Stimulated activated naive CD4-positive, alpha-beta T cell (primary cell): ENCODE measurements around the gene PCNX2.
"Not testable (repeated sequence)": the region's sequence is repeated elsewhere in the genome, so short reads cannot be mapped to it uniquely, and the experiment has no call there.

Source experiments
- DNase-seq, 6 experiments: peaks; one replicate each; lab custom pipeline; 2025; lab: John Stamatoyannopoulos, UW

PCNX2 gene

DNA sequence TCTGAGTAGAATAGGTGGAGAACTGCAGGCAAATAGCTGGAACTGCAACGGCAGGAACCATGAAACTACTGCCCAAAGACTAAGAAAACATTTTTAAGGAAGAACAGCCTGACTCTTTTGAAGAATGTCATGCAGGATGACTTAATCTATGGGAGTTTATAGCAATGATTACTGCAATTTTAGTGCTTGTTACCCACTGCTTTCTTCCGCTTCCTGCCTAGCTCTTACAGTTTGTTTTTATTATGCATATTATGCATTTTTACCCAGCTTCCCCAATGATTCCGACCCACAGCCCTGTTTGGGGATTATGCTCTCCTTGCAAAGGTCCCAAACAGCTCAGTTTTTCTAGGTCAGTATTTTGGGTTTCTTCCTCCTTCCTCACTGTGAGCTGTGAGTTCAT lies 71.2 kb downstream of the PCNX2 start:
- DNase-seq, result no peak

DNA sequence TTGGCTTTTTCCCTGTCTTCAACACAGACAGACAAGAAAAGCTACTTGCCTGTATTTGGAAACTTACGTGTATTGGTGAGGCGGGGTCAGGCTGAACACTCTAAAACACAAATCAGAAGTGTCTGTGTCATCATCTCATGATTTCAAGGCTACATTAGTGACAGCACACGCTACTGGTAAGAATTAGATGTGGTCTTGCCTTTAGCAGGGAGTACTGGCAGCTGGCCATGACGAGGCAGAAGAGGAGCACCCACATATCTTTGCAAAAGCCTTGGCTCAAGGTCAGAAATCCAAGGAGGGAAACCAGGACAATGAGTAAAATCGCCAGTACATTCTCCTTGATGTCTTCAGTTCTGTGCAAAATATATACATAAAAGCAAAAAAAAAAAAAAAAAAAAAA lies 77.7 kb downstream of the PCNX2 start:
- no peak for DNase-seq

DNA sequence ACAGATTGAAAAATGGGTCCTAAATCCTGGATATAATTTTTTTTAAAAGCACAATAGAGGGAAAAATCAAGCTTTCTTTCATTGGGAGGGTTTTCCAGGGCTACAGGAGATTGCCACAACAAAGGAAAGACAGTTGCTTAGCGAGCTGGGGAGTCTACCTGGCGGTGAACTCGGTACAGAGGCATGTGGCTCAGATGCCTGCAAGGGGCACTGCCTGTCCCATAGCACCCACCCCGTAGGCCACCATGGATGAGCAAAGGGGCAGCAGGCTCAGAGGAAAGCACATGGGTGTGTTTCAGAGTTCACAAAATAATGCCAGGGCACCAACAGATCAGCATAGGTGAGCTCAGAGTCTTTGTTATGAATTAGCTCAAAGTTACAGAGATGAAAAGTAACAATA lies 79.5 kb downstream of the PCNX2 start:
- DNase-seq, result no peak

DNA sequence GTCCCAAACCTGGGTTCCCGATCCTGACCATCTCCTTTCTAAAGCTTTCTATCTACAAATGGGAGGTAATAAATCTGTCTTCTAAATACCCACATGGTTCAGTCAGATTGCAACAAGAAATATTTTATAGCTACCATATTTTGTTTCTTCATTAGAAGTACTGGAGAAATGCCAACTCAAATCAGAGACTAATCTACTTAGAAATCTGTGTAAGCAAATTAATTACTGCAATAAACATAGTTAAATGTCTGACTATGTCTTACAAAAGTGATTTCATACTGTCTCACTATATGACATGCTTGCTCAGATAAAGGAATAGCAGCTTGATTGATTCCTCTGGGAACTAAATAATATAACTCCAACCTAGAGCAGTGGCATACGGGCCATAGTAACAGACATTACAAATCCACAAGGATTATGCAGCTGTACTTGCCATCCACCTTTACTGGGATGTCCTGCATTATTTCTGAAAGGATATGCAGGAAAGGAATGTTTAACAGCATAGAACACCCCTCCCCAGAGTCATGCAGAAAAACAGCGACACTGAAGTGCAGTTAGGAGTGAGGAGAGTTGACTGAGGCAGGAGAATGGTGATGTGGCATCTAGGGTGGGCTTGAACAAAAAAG lies 80.3 kb downstream of the PCNX2 start:
- DNase-seq, result no peak

DNA sequence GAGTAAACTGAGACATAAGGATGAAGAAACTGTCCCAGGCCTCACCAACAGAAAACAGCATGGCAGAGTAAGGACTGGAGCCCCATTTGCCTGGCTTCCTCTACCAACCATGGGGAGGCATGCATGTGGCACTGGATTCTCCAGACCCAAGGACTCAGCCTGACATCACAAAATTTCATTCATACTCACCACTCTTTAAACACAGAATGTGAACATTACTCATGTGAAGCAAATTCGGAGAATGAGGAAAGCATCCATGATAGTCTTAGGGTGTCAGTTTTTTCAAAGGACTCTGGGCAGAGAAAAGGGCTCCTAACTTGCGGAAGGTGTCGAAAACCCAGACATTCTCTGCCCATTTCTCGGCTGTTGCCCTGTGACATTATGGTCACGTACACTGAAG lies 83.9 kb downstream of the PCNX2 start:
- DNase-seq, result no peak

DNA sequence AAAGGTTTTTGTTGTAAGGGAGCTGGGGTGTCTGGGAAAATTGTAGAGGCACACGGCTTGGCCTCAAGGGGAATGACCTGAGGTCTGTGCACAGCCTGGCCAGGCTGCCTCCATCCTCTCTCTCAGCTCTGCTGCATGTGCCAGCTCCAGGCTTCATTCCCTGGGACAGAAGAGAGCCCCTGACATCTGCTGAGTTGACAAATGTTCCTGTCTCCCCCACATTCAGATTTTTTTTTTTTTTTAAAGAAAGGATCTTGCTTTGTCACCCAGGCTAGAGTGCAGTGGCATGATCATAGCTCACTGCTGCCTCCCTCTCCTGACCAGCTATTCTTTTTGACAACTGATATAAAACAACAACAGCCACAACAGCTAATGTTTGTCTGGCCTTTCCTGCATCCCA lies 84.4 kb downstream of the PCNX2 start:
- DNase-seq, result no peak

DNA sequence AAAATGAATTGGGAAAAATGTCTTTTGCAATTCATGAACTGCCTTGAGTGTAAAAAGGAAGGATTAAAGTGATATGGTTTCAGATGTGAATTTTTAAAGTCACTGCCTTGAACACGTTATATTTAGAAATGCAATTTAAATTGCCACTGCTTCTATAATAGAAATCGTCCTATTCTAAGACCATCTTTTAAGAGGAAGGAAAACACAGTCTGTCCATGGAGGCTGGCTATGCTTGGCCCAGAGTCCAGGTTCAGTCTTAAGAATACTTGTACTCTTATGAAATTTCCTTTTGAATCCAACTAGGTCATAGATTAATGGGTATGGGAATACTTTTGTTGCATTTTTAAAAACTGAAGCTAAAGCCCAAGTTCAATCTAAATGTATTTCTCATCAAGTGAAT lies 86.0 kb downstream of the PCNX2 start:
- DNase-seq, result no peak

DNA sequence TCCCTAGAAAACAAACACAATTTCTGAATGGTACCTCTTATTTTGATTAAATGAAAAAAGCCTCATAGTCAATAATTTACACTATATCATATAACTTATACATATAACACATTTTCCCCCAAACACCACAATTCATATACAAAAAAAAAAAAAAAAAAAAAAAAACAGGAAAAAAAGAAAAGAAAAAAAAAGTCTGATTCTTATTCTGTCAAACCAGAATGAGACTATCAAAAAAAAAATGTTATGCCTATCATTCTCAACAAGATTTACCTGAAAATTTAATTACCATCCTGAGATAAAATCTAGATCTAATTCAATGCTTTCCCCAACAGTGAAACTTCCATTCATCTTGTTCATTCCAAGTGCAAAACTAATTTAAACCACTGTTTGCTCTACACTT lies 86.8 kb downstream of the PCNX2 start:
- no peak for DNase-seq

DNA sequence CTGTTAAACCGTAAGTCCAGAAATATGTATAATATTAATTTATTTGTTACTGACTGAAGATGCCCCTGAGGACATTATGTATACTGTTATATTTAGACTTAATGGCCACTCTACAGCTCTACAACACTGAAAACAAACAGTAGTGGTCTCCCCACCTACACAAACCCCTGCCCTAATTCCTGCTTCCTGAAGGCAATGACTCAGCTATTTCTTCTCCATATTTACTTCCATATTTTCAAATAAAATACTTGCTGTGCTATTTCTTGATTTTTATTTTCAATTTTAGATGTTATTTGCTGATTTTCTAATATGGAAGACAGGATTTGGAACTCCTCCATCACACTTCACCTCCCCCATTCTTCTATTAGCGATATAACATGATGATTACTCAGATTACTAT lies 97.6 kb downstream of the PCNX2 start:
- no peak for DNase-seq

DNA sequence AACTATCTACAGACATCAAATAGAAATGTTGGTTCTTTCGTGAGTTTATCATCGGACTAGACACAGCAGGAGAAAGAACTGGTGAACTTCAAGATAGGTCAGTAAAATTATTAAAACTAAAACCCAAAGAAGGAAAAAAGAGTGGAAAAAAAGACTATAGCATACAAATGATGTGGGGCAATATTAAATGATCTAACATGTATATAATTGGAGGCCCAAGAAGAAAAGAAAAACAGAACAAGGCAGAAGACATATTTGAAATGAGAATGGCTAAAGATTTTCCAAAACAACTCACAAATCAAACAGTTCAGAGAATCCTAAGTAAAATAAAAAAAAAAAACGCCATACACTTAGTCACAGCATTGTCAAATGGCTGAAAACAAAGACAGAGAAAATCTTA lies 101.8 kb downstream of the PCNX2 start:
- no peak for DNase-seq

DNA sequence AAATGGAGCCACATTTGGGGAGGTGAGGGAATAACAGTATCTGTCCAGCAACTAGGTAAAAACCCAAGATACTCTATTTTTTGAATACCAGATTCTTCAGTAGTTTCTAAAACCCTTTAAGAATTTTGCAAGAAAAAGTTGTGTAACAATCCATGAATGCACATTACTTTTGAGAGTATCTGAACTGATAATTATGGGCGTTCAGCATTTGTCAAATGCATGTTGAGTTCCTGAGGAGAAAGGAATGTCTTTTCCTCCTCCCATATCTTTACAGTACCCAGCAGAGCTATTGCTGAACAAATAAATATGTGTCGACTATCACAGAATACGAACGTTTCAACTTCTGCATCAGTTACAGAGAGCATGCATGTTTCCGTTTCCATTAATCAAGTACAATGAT lies 104.5 kb downstream of the PCNX2 start:
- DNase-seq, result no peak

DNA sequence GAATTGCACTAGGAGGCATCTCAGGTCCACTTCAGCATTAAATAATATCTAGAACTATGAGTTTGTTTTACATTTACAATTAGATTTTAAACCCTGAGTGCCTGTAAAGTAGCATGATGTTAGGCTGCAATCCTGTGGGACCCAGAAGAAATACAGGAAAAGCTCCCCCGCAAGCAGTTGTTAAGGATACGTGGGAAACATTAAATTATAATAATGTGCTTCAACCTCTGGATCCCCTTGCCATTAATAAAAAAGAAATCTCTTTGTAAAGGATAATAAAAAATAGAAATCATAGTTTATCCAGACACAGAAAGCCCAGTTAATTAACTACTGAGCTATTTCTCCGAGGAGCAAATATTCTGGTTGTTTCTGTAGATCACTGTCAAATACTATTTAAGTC lies 106.0 kb downstream of the PCNX2 start:
- no peak for DNase-seq

DNA sequence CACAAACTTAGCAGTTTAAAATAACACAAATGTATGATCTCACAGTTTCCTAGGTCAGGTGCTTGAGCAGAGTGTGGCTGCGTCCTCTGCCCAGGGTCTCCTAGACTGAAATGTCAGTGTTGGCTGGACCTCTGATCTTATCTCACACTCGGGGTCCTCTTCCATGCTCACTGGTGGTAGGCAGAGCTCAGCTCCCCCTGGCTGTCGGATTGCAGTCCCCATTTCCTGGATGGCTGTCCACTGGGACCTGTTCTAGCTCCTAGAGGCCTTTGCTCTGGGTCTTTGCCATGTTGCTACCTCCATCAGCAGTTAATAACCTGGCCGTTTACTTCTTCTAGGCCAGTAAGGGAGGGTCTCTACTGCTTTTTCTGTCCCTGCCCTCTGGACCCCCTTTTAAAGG lies 107.5 kb downstream of the PCNX2 start:
- DNase-seq, result no peak

DNA sequence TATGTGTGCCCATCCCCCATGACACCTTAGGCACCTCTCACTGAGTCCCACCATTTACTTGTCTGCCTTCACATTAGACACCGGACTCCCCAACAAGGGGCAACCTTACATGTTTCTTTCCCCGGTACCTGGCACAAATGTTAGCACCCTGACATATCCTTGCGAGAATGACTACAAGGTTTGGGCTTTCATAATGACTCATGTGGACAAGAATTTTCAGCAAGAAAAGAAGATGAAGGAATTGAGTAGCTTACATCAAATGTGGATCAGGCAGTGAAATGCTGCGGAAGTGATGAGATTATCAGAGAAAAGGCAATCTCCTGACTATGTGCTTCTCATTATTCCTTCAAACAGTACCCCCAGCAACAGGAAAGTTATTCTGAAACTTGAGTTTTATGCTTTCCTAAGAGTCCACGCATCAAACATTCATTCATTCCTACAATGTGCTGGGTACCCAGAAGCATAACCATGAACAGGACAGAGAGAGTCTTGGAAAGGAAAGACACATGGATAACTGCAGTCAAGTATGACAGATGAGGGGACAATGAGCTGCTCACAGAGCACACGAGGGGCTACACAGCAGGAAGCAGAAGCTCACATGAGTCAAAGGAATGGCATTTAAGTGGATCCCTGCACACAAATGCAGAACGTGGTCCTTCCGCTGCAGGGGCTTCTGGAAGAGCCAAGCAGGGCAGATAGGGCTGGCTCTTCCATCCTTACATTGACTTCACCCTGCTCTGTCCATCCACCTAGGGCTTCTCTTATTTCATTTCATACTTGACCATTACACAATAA lies 112.1 kb downstream of the PCNX2 start:
- DNase-seq, result no peak

DNA sequence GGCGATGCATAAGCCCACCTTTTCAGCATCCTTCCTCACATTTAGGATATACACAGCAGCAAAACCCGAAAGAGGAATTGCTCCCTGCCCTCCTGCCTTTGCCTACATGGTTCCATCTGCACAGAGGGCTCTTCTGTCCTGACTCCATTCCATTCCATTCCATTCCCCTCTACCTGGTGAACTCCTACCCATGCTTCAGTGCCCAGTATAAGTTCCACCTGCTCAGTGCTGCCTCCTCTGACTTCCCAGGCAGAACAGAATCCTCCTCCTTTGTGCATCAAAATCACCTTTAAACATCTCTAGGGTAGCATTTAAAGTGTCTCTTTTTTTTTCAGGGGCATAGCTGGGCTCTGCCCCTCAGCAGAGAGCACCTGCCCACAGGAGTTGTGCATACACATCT lies 112.9 kb downstream of the PCNX2 start:
- no peak for DNase-seq

DNA sequence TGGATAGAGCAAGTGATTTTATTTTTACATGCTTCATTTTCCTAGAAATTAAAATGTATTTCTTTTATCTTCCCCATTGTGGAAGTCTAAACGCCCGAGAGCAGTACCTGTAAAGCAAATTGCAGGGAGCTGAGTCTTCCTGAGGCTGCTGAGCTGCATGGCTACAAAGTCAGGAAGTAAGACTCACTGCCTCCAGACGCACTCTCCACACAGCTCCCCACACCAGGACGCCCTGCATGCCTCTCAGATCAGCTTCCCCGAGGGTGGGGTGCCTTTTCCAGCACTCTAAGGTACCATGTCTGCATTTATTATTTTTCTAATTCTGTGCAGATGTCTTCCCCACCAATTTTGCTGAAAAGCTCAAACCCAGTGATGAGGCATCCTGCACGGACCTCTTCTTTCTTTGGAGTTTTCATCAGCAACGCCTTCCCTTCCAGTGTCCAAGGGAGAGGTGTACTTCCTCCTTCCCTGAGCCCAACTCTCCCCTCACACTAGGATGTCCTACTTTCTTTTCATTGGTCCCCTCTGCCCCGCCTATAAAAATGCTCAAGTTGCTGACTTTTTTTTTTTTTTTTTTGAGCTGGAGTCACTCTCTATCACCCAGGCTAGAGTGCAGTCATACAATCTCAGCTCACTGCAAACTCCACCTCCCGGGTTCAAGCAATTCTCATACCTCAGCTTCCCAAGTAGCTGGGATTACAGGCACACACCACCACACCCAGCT lies 114.7 kb downstream of the PCNX2 start:
- no peak for DNase-seq

DNA sequence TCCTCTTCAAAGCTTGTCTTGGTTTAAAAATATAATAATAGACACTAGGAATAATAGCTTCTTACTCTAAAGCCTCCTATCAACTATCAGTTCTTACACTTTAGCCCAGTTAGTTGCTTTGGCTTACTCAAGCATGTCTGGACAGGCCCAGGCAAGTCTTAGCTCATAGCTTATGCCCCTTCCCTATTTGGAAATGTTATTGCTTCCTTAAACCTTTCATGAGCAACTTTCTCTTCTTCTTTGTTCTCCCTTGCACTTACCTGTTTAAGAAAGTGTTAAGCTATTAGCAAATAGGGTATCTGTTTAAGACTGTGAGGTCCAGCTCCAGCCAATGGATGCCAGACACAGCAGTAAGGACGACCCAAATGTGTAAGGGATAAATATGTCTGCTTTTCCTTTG lies 115.9 kb downstream of the PCNX2 start:
- not testable (repeated sequence) for DNase-seq

DNA sequence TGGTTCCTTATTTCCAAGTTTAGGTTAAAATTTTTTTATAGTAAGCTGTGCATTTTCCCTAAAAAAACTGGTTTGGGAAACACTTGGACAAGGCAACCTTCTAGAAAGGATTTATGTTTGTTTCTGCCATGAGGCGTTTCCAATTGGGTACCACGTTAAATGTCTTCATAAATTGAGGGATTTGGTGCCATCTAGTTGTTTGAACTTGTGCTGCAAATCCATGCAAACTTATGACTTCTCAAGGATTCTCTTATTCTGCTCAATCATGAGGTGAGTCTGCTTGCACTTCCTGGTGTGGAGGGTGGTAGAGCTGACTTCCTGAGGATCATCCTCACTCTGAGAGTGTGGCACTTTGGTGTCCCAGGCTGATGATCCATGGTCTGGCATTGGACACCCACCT lies 123.3 kb downstream of the PCNX2 start:
- DNase-seq, result no peak

DNA sequence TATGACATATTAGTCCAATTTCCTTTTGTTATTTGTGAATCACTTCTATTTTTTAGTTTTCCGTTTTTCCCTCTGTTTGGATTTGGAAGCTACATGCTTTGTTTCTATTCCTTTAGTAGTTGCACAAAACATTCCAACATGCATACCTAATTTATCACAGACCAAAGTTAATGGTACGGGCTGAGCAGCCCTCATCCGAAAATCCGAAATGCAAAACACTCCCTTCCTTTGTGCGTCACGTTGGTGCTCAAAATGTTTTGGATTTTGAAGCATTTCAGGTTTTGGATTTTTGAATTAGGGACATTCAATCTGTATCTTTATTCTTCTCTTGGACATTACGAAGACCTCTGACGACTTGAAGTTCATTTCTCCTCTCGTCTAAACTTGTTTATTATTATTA lies 124.8 kb downstream of the PCNX2 start:
- DNase-seq, result no peak

DNA sequence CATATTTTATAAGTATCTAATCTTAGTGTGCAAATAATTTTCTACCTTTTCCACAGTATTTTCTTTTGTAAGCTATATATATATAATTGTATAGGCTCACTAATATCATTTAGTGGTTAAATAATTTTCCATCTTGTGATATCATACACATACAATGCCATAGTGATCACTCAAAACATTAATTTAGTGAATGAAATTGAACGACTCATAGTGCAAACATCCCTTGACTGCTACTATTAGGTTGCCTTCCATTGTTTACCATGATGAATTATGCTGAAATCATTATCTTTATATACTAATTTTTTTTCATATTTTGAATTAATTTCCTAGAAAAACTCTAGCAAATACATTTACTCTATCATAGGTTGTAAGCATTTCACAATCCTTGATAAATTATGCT lies 127.1 kb downstream of the PCNX2 start:
- no peak for DNase-seq

DNA sequence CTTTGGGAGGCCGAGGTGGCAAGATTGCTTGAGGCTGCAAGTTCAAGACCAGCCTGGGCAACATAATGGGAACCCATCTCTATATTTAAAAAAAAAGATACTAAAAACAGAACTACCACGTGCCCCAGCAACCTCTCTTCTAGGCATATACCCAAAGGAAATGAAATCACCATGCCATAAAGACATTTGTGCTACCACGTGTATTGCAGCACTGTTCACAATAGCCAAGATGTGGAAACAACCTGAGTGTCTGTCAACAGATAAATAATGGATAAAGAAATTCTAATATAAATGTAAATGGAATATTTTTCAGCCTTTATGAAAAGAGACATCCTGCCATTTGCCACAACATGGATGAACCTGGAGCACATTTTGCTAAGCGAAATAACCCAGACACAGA lies 128.6 kb downstream of the PCNX2 start:
- no peak for DNase-seq

DNA sequence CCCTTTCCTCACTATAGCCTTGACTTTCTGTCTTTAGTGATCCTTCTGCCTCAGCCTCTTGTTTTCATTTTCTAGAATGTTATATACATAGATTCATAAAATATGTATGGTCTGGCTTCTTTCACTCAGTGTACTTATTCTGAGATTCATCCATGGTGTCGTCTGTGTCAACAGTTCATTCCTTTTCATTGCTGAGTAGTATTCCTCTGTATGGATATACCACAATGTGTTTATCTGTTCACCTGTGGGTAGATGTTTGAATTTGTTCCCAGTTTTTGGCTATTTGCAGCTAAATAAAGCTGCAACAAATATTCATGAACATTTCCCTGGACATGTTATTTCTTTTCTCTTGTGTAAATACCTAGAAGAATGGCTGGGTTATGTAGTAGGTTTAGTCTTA lies 131.8 kb downstream of the PCNX2 start:
- no peak for DNase-seq

DNA sequence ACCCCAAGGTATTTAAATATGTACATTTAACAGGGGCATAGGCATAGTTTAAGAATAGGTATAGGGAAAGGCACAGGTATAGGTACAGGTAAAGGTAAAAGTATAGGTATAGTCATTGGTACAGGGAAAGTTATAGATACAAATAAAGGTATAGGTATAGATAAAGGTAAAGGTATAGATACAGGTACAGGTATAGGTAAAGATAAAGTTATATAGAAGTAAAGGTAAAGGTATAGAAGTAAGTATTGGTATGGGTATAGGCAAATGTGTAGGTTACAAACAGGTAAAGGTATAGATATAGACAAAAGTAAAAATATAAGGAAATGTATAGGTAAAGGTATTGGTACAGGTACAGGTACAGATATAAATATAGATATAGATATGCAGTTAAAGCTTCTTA lies 137.2 kb downstream of the PCNX2 start:
- DNase-seq, result no peak
